K562 (cell line): ENCODE data around the gene ATXN7. TPM values are rescaled to one million over a fixed set of nuclear protein-coding genes. Genes with fewer than 3 reads are reported as not detected.

Experiments
- ATAC-seq: fragments of 200-7000 bp; cut with Tn5 transposase; 3 replicates; pipeline ENCODE4 v1.9.1; 2020; ENCODE audit warnings: moderate library complexity
- BruUV-seq: library from RNA; stranded (reverse); fragments of 400-500 nt; replicated peaks from 2 replicates; lab custom pipeline; 2021; lab: Mats Ljungman, UMichigan
- CTCF ChIA-PET: fragments of 300-600 bp; formaldehyde crosslinking; extraction: SDS; loops from one replicate; lab custom pipeline; 2021; ENCODE audit warnings: low intra/inter-chr PET ratio; lab: Yijun Ruan, JAX
- POLR2A ChIA-PET: fragments of 300-600, 350-650 bp; sonication (Branson Sonifier 250); formaldehyde crosslinking; extraction: SDS; loops from one replicate; lab custom pipeline; 2021; ENCODE audit warnings: antibody characterized with exemption, inconsistent platforms; lab: Yijun Ruan, JAX
- DNase-seq, 4 experiments: peaks; one replicate each; pipeline versions ENCODE4 v3.0.0 to v3.0.0-alpha.2; 2011 to 2018; ENCODE audit warnings: low spot score in 3 of 4, mixed read lengths in 3 of 4; ENCODE audit errors: extremely low read depth in 1 of 4
- FAIRE-seq: peaks from 2 replicates; lab custom pipeline; 2011; peaks lifted over from hg19 to GRCh38; lab: Jason Lieb, UNC
- H2AFZ ChIP-seq: 2 replicates; pipeline ENCODE4 v1.6.0; 2011; ENCODE audit warnings: low read depth, low read length, control low read depth, inconsistent platforms
- H3K27ac ChIP-seq: fragments of 200-600 bp; 3 replicates; pipeline ENCODE4 v1.8.0; 2011; ENCODE audit warnings: low read depth, mild to moderate bottlenecking, control low read depth, inconsistent platforms, low read length, moderate library complexity, mixed read lengths; ENCODE audit errors: extremely low read depth
- H3K27me3 ChIP-seq, 2 experiments: fragments of 300-600 bp in 1 of 2; 2 replicates in 1 of 2; 3 replicates in 1 of 2; pipeline versions ENCODE4 v1.6.0 to v1.8.0; 2011; ENCODE audit warnings: inconsistent platforms in 2 of 2, low read length in 2 of 2, mild to moderate bottlenecking in 1 of 2, mixed read lengths in 1 of 2, moderate library complexity in 1 of 2; ENCODE audit not compliant: control insufficient read depth in 2 of 2, insufficient read depth in 2 of 2
- H3K36me3 ChIP-seq: fragments of 300-600 bp; 3 replicates; pipeline ENCODE4 v1.8.0; 2011; ENCODE audit warnings: mild to moderate bottlenecking, low read length, inconsistent platforms; ENCODE audit not compliant: control insufficient read depth, insufficient read depth
- H3K4me1 ChIP-seq, 2 experiments: fragments of 200-600 bp in 1 of 2; replicated peaks in 1 of 2; 2 replicates in 1 of 2; 3 replicates in 1 of 2; pipeline versions ENCODE4 v1.5.1 to v1.8.0; 2011; ENCODE audit warnings: inconsistent platforms in 2 of 2, low read length in 2 of 2, mild to moderate bottlenecking in 1 of 2, mixed read lengths in 1 of 2, moderate library complexity in 1 of 2; ENCODE audit not compliant: control insufficient read depth in 2 of 2, insufficient read depth in 2 of 2
- H3K4me2 ChIP-seq: 2 replicates; pipeline ENCODE4 v1.6.1; 2011; ENCODE audit warnings: low read length, control low read depth, inconsistent platforms, mixed read lengths; ENCODE audit not compliant: insufficient read depth
- H3K4me3 ChIP-seq: fragments of 200-600 bp; sonication (generic), shearing (Covaris generic); 2 replicates; pipeline ENCODE4 v1.5.1; 2016; ENCODE audit warnings: control low read depth, inconsistent platforms
- H3K79me2 ChIP-seq: fragments of 200-600 bp; 3 replicates; pipeline ENCODE4 v1.8.0; 2011; ENCODE audit warnings: low read length, inconsistent platforms; ENCODE audit not compliant: control insufficient read depth, insufficient read depth
- H3K9ac ChIP-seq, 2 experiments: 2 replicates each; pipeline versions ENCODE4 v1.6.0 to v1.6.1; 2011; ENCODE audit warnings: low read depth in 2 of 2, low read length in 2 of 2, control low read depth in 1 of 2, inconsistent platforms in 1 of 2, mild to moderate bottlenecking in 1 of 2, mixed read lengths in 1 of 2; ENCODE audit not compliant: insufficient read depth in 1 of 2
- H3K9me1 ChIP-seq: one replicate; pipeline ENCODE4 v1.6.0; 2011; ENCODE audit warnings: inconsistent platforms, mild to moderate bottlenecking, low read length, moderate library complexity; ENCODE audit not compliant: control insufficient read depth, insufficient read depth
- H3K9me3 ChIP-seq: replicated peaks from 2 replicates; pipeline ENCODE4 v1.5.1; 2011; ENCODE audit warnings: low read depth, low read length, inconsistent platforms; ENCODE audit not compliant: control insufficient read depth, insufficient read depth
- H4K20me1 ChIP-seq: replicated peaks from 2 replicates; pipeline ENCODE4 v1.6.1; 2011; ENCODE audit warnings: low read length, inconsistent platforms, mixed read lengths; ENCODE audit not compliant: control insufficient read depth, insufficient read depth
- GTF3C2 ChIP-seq: IDR thresholded peaks from 3 replicates; pipeline ENCODE4 v1.6.1; 2011; ENCODE audit warnings: borderline replicate concordance, mild to moderate bottlenecking, moderate library complexity; ENCODE audit not compliant: insufficient read length; ENCODE audit errors: extremely low read depth
- NRF1 ChIP-seq, 2 experiments: fragments of 450-650 bp; IDR thresholded peaks in 1 of 2; conservative IDR thresholded peaks in 1 of 2; 2 replicates each; pipeline ENCODE4 v1.6.1; 2014; ENCODE audit warnings: mild to moderate bottlenecking in 2 of 2
- RBBP5 ChIP-seq: fragments of 200-600 bp; sonication (generic); IDR thresholded peaks from 2 replicates; pipeline ENCODE4 v1.6.1; 2012; ENCODE audit warnings: borderline replicate concordance, mild to moderate bottlenecking, low read length, control low read depth, inconsistent platforms; ENCODE audit not compliant: insufficient read depth, poor library complexity, severe bottlenecking
- TBP ChIP-seq: optimal IDR thresholded peaks from 2 replicates; pipeline ENCODE3; 2011; ENCODE audit warnings: low read depth, low read length, improper control_type of control experiment
- TCFL5 ChIP-seq: fragments of 250-450 bp; sonication (Bioruptor Pico); conservative IDR thresholded peaks from 2 replicates; pipeline ENCODE4 v1.6.1; 2021; ENCODE audit warnings: mild to moderate bottlenecking, moderate library complexity, matching md5 sums
- VEZF1 ChIP-seq: fragments of 200-800 bp; sonication (Bioruptor generic); IDR thresholded peaks from 2 replicates; pipeline ENCODE4 v1.6.1; 2017; ENCODE audit warnings: missing genetic modification characterization, missing compliant biosample characterization
- ZKSCAN8 ChIP-seq: fragments of 200-800 bp; sonication (Bioruptor generic); IDR thresholded peaks from 2 replicates; pipeline ENCODE4 v1.6.1; 2016; ENCODE audit warnings: missing genetic modification characterization, missing compliant biosample characterization
- ZNF23 ChIP-seq: fragments of 250-450 bp; sonication (Bioruptor Pico); IDR thresholded peaks from 2 replicates; pipeline ENCODE4 v1.4.0; 2020; ENCODE audit warnings: mild to moderate bottlenecking
- ZNF280A ChIP-seq: fragments of 450-650 bp; IDR thresholded peaks from 2 replicates; pipeline ENCODE4 v1.6.1; 2018; ENCODE audit warnings: mild to moderate bottlenecking, low read depth; ENCODE audit not compliant: partially characterized antibody
- WGBS: fragments of 100-300 bp; shearing (Covaris generic); methylation state at CpG from one replicate; pipeline ENCODE4 v1.1.6; 2016; ENCODE audit warnings: low coverage, mixed read lengths; ENCODE audit not compliant: insufficient coverage; ENCODE audit errors: missing lambda C conversion rate; 5-methylcytosine and 5-hydroxymethylcytosine counted together
- in situ Hi-C: fragments of 300-500 bp; cut with MboI; formaldehyde crosslinking; loops from 4 replicates; pipeline ENCODE4 v1.15.0; 2018; ENCODE audit warnings: inconsistent platforms, mixed read lengths
- intact Hi-C: fragments of 100-400 bp; cut with micrococcal nuclease; formaldehyde crosslinking; loops from 2 replicates; pipeline ENCODE4 v1.14.2; 2022
- polyA plus RNA-seq, 8 experiments: library from polyadenylated mRNA; depleted of rRNA in 4 of 8; stranded (reverse) in 5 of 8; unstranded in 3 of 8; fragments of >200 nt; fragmentation: Nextera tagmentation in 2 of 8; fragmentation: Illumina TruSeq in 1 of 8; extraction: Ambion mirVana in 2 of 8; extraction: Trizol in 1 of 8; gene quantifications; 2 replicates each; pipeline versions ENCODE4 v1.2.1 to v1.2.3, GENCODE V29; 2011 to 2014; ENCODE audit warnings: inconsistent platforms in 1 of 8, missing spikeins in 1 of 8
- total RNA-seq, 7 experiments: library from RNA; depleted of rRNA in 6 of 7; stranded (reverse); fragments of >200 nt in 6 of 7; fragmentation: Illumina TruSeq in 2 of 7; extraction: Trizol in 2 of 7; gene quantifications; 2 replicates each; pipeline versions ENCODE4 v1.2.1 to v1.2.3, GENCODE V29; 2011 to 2021; ENCODE audit warnings: low replicate concordance in 1 of 7
- TF ChIP-seq, protein P1 (sequence below), 2 experiments: fragments of 450-650 bp; conservative IDR thresholded peaks; 2 replicates each; pipeline ENCODE4 v1.6.1; 2017; ENCODE audit warnings: mild to moderate bottlenecking in 2 of 2, moderate library complexity in 2 of 2

The ATXN7 gene
- total and polyA plus RNA-seq, 9 of the 15 experiments (the other 6 are each of a cell fraction or from before 2014, with no cell fraction given), result 0.41 to 9.2 (median 6.7) TPM

- intact Hi-C loops, result loop anchor here (5.0 to 10.0 kb wide), 3 partner anchors 48 to 153 kb away; partner anchors contain the start of gene SCAANT1
- POLR2A ChIA-PET, result interaction anchor here (0.6 to 1.0 kb wide), 2 partner anchors 14 to 46 kb away, joined by 3 to 4 read pairs; no protein-coding TSS in a partner anchor
- peak overlapping the region; percentile 70 for H3K4me2 ChIP-seq
- H3K9me3 ChIP-seq, result no peaks in the 10 kb centered on the region
- H3K4me3 ChIP-seq, result peak overlapping the region; percentile 73
- in situ Hi-C loops, result no loop called here
- no peaks in the 10 kb centered on the region for H4K20me1 ChIP-seq
- CTCF ChIA-PET, result no interaction called here
- H3K4me1 ChIP-seq, result peaks cover 4% of the 10 kb centered on the region in 2 experiments; a peak in 4 of 5 replicates
- peak overlapping the region; percentile 88 for H3K27ac ChIP-seq
- no peak for FAIRE-seq
- peak; percentile 76 for ATAC-seq
- no peaks in the 10 kb centered on the region for H3K27me3 ChIP-seq
- H3K9ac ChIP-seq, result peak overlapping the region; percentile 85 to 94
- WGBS, result under 1% methylated on average over 10 of the region's 93 CpGs
- H3K9me1 ChIP-seq, result no peaks in the 10 kb centered on the region
- H2AFZ ChIP-seq, result peak overlapping the region; percentile 84
- peaks cover 11% of the 10 kb centered on the region; the same call in 2 of the 3 replicates for H3K36me3 ChIP-seq
- BruUV-seq, result no TSS peak
- DNase-seq, result peak; percentile 32 to 73 (median 66)
- peaks cover 90% of the 10 kb centered on the region for H3K79me2 ChIP-seq
- TF ChIP-seq NRF1 (conservative IDR thresholded peaks at IDR 0.05 in 1 of 2, IDR thresholded peaks at IDR 0.05 in 1 of 2), result 0 out of 4 replicates have a peak, but pooled peaks have one; percentile 22 to 36
- TF ChIP-seq VEZF1 (CRISPR knock-in tag), result peak; percentile 88
- no peak for TF ChIP-seq ZKSCAN8 (CRISPR knock-in tag)
- no peak for TF ChIP-seq TCFL5 (CRISPR knock-in tag)
- no peak for TF ChIP-seq ZNF280A
- TF ChIP-seq RBBP5, result peak; percentile 56
- TF ChIP-seq GTF3C2, result no peak
- no peak for TF ChIP-seq ZNF23 (CRISPR knock-in tag)
- TF ChIP-seq, protein P1, sequence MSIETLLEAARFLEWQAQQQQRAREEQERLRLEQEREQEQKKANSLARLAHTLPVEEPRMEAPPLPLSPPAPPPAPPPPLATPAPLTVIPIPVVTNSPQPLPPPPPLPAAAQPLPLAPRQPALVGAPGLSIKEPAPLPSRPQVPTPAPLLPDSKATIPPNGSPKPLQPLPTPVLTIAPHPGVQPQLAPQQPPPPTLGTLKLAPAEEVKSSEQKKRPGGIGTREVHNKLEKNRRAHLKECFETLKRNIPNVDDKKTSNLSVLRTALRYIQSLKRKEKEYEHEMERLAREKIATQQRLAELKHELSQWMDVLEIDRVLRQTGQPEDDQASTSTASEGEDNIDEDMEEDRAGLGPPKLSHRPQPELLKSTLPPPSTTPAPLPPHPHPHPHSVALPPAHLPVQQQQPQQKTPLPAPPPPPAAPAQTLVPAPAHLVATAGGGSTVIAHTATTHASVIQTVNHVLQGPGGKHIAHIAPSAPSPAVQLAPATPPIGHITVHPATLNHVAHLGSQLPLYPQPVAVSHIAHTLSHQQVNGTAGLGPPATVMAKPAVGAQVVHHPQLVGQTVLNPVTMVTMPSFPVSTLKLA (conservative IDR thresholded peaks at IDR 0.05), result 0 out of 4 replicates have a peak, but pooled peaks of 1 of the 2 experiments have one; percentile 23
- no peak for TF ChIP-seq TBP
These were observed 619 bp downstream of the ATXN7 start for GRCh38 chr3:63864008-63864964.
